DND-41 (cell line): ENCODE measurements around the gene PRPH2.

Experiments
- CTCF ChIP-seq: IDR thresholded peaks from 2 replicates; pipeline ENCODE4 v1.5.1; 2012; ENCODE audit warnings: borderline replicate concordance, low read length, moderate library complexity, mild to moderate bottlenecking; ENCODE audit not compliant: poor library complexity, severe bottlenecking; ENCODE audit errors: extremely low read depth
- EZH2 ChIP-seq: IDR thresholded peaks from 3 replicates; pipeline ENCODE4 v1.6.1; 2012; ENCODE audit warnings: borderline replicate concordance, low read depth, mild to moderate bottlenecking, moderate library complexity, low read length, inconsistent platforms; ENCODE audit not compliant: severe bottlenecking

GRCh38 chr6:42769836-42770235 lies 47.4 kb upstream of the PRPH2 start:
- TF ChIP-seq CTCF (no peak), EZH2 (no peak)
